ENCODE measurements around the gene GNG7.

Gene GNG7

DNA sequence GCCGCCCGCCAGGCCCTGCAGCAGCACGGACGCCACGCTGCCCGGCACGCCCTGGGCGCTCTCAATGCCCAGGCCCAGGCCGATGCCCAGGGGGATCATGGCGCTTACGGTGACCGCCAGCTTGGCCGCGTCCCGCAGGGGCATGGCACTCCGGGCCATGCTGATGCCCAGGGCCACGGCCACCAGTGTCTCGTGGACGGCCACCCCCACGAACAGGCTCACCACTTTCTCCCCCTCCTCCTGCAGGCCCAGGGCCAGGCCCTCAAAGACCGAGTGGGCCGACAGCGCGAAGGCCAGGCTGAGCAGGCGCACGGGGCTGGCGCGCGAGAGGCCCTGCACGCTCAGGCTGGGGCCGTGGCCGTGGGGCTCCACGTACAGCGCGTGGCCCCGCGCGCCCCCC, 30.4 kb upstream of the GNG7 start:
- no peak overlapping the region for H3K4me3 ChIP-seq (ENCODE audit: low read depth, low read length)
- TF ChIP-seq, protein P1, sequence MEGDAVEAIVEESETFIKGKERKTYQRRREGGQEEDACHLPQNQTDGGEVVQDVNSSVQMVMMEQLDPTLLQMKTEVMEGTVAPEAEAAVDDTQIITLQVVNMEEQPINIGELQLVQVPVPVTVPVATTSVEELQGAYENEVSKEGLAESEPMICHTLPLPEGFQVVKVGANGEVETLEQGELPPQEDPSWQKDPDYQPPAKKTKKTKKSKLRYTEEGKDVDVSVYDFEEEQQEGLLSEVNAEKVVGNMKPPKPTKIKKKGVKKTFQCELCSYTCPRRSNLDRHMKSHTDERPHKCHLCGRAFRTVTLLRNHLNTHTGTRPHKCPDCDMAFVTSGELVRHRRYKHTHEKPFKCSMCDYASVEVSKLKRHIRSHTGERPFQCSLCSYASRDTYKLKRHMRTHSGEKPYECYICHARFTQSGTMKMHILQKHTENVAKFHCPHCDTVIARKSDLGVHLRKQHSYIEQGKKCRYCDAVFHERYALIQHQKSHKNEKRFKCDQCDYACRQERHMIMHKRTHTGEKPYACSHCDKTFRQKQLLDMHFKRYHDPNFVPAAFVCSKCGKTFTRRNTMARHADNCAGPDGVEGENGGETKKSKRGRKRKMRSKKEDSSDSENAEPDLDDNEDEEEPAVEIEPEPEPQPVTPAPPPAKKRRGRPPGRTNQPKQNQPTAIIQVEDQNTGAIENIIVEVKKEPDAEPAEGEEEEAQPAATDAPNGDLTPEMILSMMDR (IDR thresholded peaks at IDR 0.05; ENCODE audit: low read depth, low read length, missing control alignments), result no peak
- DNase-seq (ENCODE audit: low read depth), result no peak

DNA sequence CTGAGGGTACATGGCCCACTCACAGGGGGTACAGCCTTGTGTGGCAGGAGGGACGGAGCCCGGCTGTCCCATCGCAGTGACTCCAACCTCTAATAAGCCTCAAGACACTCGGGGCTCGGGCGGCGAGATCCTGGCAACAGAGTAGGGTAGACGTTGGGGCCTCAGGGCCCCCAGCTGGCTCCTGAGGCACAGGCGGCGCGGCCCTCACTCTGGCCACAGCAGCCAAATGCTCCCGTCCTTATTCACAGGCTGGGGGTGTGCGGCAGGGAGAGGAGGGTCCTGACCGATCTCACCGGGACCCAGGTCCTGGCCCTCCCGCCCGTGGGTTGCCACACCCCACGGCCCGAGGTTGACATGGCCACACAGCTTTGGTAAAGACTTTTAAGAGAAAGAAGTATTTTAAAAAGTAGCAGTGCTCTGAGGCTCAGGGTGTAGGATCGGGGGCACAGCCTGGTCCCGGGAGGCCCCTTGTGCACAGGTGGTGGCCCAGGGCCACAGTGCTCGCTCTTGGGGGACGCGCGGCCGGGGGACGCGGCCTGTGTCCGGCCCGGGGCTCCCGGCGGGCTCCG, 29.7 kb upstream of the GNG7 start:
- no peak overlapping the region for H3K4me3 ChIP-seq (ENCODE audit: low read depth, low read length)
- TF ChIP-seq, protein P1 (IDR thresholded peaks at IDR 0.05; ENCODE audit: low read depth, low read length, missing control alignments), result no peak
- no peak for DNase-seq (ENCODE audit: low read depth)

DNA sequence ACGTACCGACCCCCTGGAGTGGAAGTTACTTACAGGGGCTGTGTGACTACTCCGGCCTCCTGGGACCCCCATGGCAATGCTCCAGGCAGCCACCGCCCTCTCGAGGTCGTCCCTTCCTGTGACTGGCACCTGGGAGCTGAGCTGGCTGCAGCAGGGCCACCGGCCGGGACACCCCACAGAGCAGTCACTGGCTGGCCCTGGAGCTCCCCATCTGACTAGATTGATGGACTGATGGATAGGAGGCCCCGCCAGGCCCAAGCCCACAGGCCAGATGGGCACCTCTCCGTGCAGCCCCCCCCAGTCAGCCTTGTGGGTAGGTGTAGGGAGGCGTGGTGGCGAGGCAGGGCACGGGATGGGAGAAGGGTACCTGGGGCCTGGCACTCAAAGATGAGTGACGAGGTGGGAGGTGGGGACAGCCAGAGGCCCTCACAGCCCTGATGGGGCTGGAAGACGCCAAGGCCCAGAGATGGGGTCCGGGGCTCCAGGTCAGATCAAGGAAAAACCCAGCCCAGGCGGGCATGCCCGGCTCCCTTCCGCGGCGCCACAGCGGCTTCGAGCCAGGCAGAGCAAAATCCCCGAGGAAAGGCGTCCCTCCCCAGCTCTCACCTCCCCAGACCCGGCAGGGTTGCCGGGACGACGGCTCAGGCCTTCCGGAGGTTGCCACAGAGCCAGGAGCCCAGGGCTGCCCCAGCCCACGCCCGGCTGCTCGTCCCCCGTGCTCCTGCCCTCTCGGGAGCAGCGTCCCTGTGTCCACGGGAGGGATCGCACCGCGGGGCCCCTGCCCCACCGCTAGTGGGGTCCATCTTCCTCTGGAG, 28.9 kb upstream of the GNG7 start:
- no peak overlapping the region for H3K4me3 ChIP-seq (ENCODE audit: low read depth, low read length)
- TF ChIP-seq, protein P1 (IDR thresholded peaks at IDR 0.05; ENCODE audit: low read depth, low read length, missing control alignments), result no peak
- DNase-seq (ENCODE audit: low read depth), result no peak

DNA sequence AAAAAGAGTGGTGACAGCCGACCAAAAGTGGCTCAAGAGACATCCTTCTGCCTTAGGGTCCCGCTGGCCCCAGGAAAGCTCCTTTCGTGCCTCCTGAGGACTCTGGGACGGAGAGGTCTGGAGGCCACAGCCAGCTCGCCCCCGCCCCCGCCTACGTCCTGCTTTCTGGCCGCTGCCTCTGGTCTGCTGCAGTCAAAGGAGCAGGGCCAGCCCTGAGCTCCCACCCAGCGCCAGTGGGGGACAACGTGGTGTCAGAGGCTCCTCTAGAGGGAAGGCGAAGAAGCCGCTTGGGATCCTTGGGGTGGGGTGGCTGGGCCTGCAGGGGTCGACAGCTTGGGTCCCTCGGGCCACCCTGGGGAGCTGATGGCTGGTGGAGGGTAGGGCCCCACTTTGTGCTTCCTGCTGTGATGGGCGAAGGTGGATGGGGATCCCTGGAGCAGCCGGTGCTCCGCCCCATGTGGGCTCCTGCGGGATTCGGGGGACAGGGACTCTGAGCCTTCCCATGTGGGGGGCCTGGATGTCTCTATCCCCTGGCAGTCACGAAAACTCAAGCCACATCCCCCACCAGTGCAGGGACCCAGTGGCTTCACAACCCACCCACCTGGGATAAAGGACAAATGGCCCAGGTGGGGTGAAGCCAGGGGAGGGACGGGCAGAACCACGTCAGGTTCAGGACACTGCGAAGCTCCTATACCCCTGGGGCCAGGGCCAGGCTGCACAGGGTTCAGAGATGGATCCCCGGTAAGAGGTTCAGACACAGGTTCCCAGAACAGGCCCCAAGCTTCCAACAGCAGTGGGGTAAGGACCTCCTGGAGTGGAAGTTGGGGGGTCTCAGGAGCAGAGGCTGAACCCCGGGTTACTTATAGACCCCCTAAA, 27.7 kb upstream of the GNG7 start:
- no peak overlapping the region for H3K4me3 ChIP-seq (ENCODE audit: low read depth, low read length)
- no peak for DNase-seq (ENCODE audit: low read depth)
- TF ChIP-seq, protein P1 (IDR thresholded peaks at IDR 0.05; ENCODE audit: low read depth, low read length, missing control alignments), result no peak

DNA sequence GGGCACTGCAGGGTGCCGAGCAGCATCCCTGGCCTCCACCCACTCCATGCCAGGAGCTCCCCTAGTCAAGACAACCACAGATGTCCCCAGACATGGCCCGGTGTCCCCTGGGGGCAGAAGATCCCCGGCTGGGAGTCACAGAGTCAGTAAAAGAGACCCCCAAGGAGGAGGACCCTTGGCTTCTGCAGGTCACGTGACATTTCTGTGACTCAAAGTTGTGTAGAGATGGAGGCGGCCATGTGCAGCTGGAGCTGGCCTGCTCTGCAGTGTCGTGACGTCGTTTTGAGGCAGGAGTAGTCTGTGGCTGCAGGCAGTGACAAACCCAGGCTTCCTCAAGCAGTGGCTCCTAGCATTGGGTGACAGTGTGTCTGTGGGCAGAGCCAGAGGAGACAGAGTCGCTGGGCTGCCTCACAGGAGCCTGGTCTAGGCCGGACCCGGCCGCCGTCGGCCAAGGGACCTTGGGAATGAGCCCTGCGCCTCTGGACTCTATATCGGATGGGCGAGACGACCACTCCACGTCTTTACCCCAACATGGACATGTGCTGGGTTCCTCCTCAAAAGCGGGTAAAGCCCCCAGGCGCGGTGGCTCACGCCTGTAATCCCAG, 26.4 kb upstream of the GNG7 start:
- DNase-seq (ENCODE audit: low read depth), result no peak
- no peak overlapping the region for H3K4me3 ChIP-seq (ENCODE audit: low read depth, low read length)

DNA sequence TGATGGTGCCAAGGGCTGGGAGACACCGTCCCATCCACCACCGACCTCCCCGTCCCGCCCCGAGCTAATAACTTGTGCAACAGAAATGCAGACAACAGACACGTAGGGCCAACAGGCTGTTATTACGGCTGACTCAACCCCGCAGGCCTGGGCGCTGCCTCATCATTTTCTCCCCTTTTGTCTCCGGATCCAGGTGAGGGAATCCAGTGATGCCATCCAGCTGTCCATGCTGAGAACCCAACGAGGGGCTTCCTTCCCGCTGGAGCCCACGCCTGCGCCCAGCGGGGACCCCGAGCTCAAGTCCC, 25.1 kb upstream of the GNG7 start:
- DNase-seq (ENCODE audit: low read depth), result no peak
- no peak overlapping the region for H3K4me3 ChIP-seq (ENCODE audit: low read depth, low read length)
- TF ChIP-seq, protein P1 (IDR thresholded peaks at IDR 0.05; ENCODE audit: low read depth, low read length, missing control alignments), result no peak

More for the DNA sequence above, 26.4 kb upstream of the GNG7 start:
- TF ChIP-seq, protein P1 (IDR thresholded peaks at IDR 0.05; ENCODE audit: low read depth, low read length, missing control alignments), result no peak
